Heart left ventricle (tissue), 16 donors: ENCODE measurements around the gene FZD10. TPM values are rescaled to one million over a fixed set of nuclear protein-coding genes. Genes with fewer than 3 reads are reported as not detected.

Source experiments
- ATAC-seq, 4 donors: fragments of 200-7000 bp; cut with Tn5 transposase; one replicate each; pipeline ENCODE4 v1.9.1; 2020 to 2022; ENCODE audit warnings: moderate library complexity in 4 of 4, mild to moderate bottlenecking in 3 of 4, moderate number of reproducible peaks in 1 of 4
- DNase-seq, 5 donors: peaks; one replicate each; pipeline ENCODE4 v3.0.0-alpha.2; 2020
- H3K27ac ChIP-seq, 12 donors: fragments of 200-600 bp; sonication (generic) in 4 of 12; one replicate each; pipeline versions ENCODE4 v1.5.0 to v1.8.0; 2016 to 2022; ENCODE audit warnings: mild to moderate bottlenecking in 2 of 12
- H3K27me3 ChIP-seq, 9 donors: fragments of 200-600 bp; sonication (generic) in 2 of 9; one replicate each; pipeline versions ENCODE4 v1.5.1 to v1.8.0; 2016 to 2022; ENCODE audit warnings: mild to moderate bottlenecking in 3 of 9
- H3K36me3 ChIP-seq, 9 donors: fragments of 200-600 bp; sonication (generic) in 2 of 9; one replicate each; pipeline versions ENCODE4 v1.5.0 to v1.8.0; 2018 to 2022; ENCODE audit warnings: mild to moderate bottlenecking in 2 of 9
- H3K4me1 ChIP-seq, 12 donors: fragments of 200-600 bp; sonication (generic) in 4 of 12; one replicate each; pipeline versions ENCODE4 v1.5.0 to v1.8.0; 2016 to 2022; ENCODE audit warnings: mild to moderate bottlenecking in 3 of 12
- H3K4me3 ChIP-seq, 12 donors: fragments of 200-600 bp; sonication (generic) in 4 of 12; one replicate each; pipeline versions ENCODE4 v1.5.0 to v1.8.0; 2017 to 2022; ENCODE audit warnings: mild to moderate bottlenecking in 9 of 12, moderate library complexity in 4 of 12
- H3K9me3 ChIP-seq, 12 donors: fragments of 200-600 bp; sonication (generic) in 4 of 12; one replicate each; pipeline versions ENCODE4 v1.5.0 to v1.8.0; 2016 to 2022; ENCODE audit warnings: mild to moderate bottlenecking in 1 of 12
- POLR2A ChIP-seq, 2 donors: fragments of 450-650 bp; IDR thresholded peaks; one replicate each; pipeline ENCODE4 v1.6.1; 2017; ENCODE audit warnings: antibody characterized with exemption in 2 of 2, mild to moderate bottlenecking in 2 of 2, moderate library complexity in 2 of 2
- WGBS, 4 donors: extraction: QIAGEN DNeasy Blood & Tissue Kit in 2 of 4; methylation state at CpG; one replicate each; pipeline versions ENCODE4 v1.1.5 to v1.1.7; 2013 to 2018; 5-methylcytosine and 5-hydroxymethylcytosine counted together
- intact Hi-C, 10 donors: fragments of 100-400 bp; cut with DNase I; formaldehyde crosslinking; loops; one replicate each; pipeline versions ENCODE4 v1.11.1 to v1.14.2; 2022
- polyA plus RNA-seq, 2 donors: library from polyadenylated mRNA; stranded (reverse); fragments of 200-250 nt; gene quantifications; one replicate each; pipeline ENCODE4 v1.2.3, GENCODE V29; 2013
- total RNA-seq, 9 donors: library from RNA; depleted of rRNA in 2 of 9; stranded (reverse); fragments of >200 nt in 2 of 9; fragmentation: NEBNext Ultra II Directional in 3 of 9; extraction: Animal tissue kit (Norgen Biotek cat#: 25700) in 3 of 9; gene quantifications; one replicate each; pipeline versions ENCODE4 v1.1.0 to v1.2.4, GENCODE V29; 2016 to 2023
- TF ChIP-seq, protein P1 (sequence below), 12 donors: fragments of 200-600 bp; sonication (generic) in 4 of 12; IDR thresholded peaks; one replicate each; pipeline versions ENCODE4 v1.5.0 to v1.8.0; 2018 to 2022; ENCODE audit warnings: antibody characterized with exemption in 12 of 12, mild to moderate bottlenecking in 5 of 12
- donor health status: ischemic (EF 13 %, LVEDD 7.1; RV severe dilation, severe dysfunction).
- donor health status: healthy with polysubstance abuse.
- donor health status: DM: no; HTN: yes; CAD: no.
- donor health status: DM: no; HTN: no; CAD: no.
- donor health status: ischemic (EF 25% LVEDD 6.9; RV normal size, moderate dysfunction).
- donor health status: ischemic (EF 25% LVEDD 5.7; RV mildly dilated, moderate dysfunction).
- donor health status: healthy.
- donor health status: DM: yes; HTN: yes; CAD: no.
- donor health status: ischemic (EF 35%, LVEDD 5.7; RV mildly dilated, moderate dysfunction).
- donor health status: nonischemic (EF 11% LVEDD 7.7; RV severe dilation, severe dysfunction).
- donor health status: DM: yes; HTN: yes; CAD: no.
- donor health status: PGD.
- donor health status: ischemic (EF 29% LVEDD 5.4; RV normal size, mild dysfunction).
- donor health status: nonischemic (EF 23%, LVEDD 6.1; RV moderate dilation, normal function).

Gene FZD10
- total and polyA plus RNA-seq, 11 donors: 0.06 to 0.23 (median 0.10) TPM; not detected in 3

GRCh38 chr12:130178282-130178681 is 16.0 kb downstream of the FZD10 start:
- H3K9me3 ChIP-seq: peaks cover 0 to 26% (median 5%) of the 10 kb centered on the region in 12 donors
- no peaks in the 10 kb centered on the region for H3K4me1 ChIP-seq
- intact Hi-C loops: no loop called here
- no peak overlapping the region for H3K4me3 ChIP-seq
- no peaks in the 10 kb centered on the region for H3K36me3 ChIP-seq
- 69 to 80% (median 74%) methylated on average over 7 of the region's 7 CpGs for WGBS, 4 donors
- TF ChIP-seq, protein P1, sequence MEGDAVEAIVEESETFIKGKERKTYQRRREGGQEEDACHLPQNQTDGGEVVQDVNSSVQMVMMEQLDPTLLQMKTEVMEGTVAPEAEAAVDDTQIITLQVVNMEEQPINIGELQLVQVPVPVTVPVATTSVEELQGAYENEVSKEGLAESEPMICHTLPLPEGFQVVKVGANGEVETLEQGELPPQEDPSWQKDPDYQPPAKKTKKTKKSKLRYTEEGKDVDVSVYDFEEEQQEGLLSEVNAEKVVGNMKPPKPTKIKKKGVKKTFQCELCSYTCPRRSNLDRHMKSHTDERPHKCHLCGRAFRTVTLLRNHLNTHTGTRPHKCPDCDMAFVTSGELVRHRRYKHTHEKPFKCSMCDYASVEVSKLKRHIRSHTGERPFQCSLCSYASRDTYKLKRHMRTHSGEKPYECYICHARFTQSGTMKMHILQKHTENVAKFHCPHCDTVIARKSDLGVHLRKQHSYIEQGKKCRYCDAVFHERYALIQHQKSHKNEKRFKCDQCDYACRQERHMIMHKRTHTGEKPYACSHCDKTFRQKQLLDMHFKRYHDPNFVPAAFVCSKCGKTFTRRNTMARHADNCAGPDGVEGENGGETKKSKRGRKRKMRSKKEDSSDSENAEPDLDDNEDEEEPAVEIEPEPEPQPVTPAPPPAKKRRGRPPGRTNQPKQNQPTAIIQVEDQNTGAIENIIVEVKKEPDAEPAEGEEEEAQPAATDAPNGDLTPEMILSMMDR (IDR thresholded peaks at IDR 0.05): no peak
- TF ChIP-seq POLR2A (IDR thresholded peaks at IDR 0.05): no peak
- ATAC-seq (no peak), DNase-seq (no peak)
- peaks cover 0 to 31% (median 0%) of the 10 kb centered on the region in 9 donors for H3K27me3 ChIP-seq
- H3K27ac ChIP-seq: no peak overlapping the region

DNA sequence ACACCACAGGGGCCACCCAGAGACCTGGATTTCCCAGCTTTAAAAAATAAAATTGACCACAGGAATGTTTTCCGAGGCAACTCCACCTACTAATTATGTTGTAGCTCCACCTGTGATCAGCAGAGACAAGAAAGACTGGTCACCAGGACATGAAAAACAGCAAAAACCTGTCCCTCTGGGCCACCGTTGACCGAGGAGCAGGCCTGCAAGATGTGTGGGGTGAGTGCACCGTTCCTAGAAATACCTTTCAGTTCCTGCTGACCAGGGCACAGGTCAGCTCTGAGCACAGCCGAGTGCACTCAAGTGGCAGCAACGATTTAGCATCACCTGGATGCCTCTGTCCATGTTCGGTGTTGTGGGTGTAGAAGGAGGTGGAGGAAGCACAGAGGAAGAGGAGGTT is 16.9 kb downstream of the FZD10 start:
- DNase-seq: no peak
- TF ChIP-seq, protein P1 (IDR thresholded peaks at IDR 0.05): no peak
- TF ChIP-seq POLR2A (IDR thresholded peaks at IDR 0.05): no peak

GRCh38 chr12:130179621-130180020 is 17.4 kb downstream of the FZD10 start:
- H3K36me3 ChIP-seq: no peaks in the 10 kb centered on the region
- no peaks in the 10 kb centered on the region for H3K4me1 ChIP-seq
- H3K27me3 ChIP-seq: peaks cover 0 to 34% (median 0%) of the 10 kb centered on the region in 9 donors
- intact Hi-C loops: no loop called here
- H3K9me3 ChIP-seq: peaks cover 0 to 26% (median 5%) of the 10 kb centered on the region in 12 donors
- H3K27ac ChIP-seq: no peak overlapping the region
- WGBS, 4 donors: 85 to 89% (median 87%) methylated on average over 11 of the region's 11 CpGs
- H3K4me3 ChIP-seq: no peak overlapping the region
- TF ChIP-seq POLR2A (IDR thresholded peaks at IDR 0.05): no peak
- TF ChIP-seq, protein P1 (IDR thresholded peaks at IDR 0.05): no peak
- ATAC-seq (no peak), DNase-seq (no peak)

More for the DNA sequence above, 16.9 kb downstream of the FZD10 start:
- no peaks in the 10 kb centered on the region for H3K36me3 ChIP-seq
- WGBS, 4 donors: 79 to 88% (median 84%) methylated on average over 7 of the region's 7 CpGs
- no peaks in the 10 kb centered on the region for H3K4me1 ChIP-seq
- H3K9me3 ChIP-seq: peaks cover 0 to 26% (median 5%) of the 10 kb centered on the region in 12 donors
- H3K27me3 ChIP-seq: peaks cover 0 to 34% (median 0%) of the 10 kb centered on the region in 9 donors
- no peak for ATAC-seq
- intact Hi-C loops: no loop called here
- H3K4me3 ChIP-seq: no peak overlapping the region
- no peak overlapping the region for H3K27ac ChIP-seq

- intact Hi-C loops: no loop called here
- ATAC-seq (no peak), DNase-seq (no peak)
- Histone ChIP-seq H3K36me3 (no peaks in the 10 kb centered on the region), H3K9me3 (peaks cover 0 to 24% (median 5%) of the 10 kb centered on the region in 12 donors), H3K4me1 (no peaks in the 10 kb centered on the region), H3K27me3 (peaks cover 0 to 33% (median 0%) of the 10 kb centered on the region in 9 donors), H3K4me3 (no peak overlapping the region), H3K27ac (no peak overlapping the region)
- TF ChIP-seq, protein P1 (IDR thresholded peaks at IDR 0.05): no peak
- TF ChIP-seq POLR2A (IDR thresholded peaks at IDR 0.05): no peak
- WGBS, 4 donors: 76 to 88% (median 81%) methylated on average over 10 of the region's 10 CpGs
Measured at GRCh38 chr12:130181211-130181610, 18.9 kb downstream of the FZD10 start.
